Hepatocyte (in vitro differentiated cells): ENCODE data around the gene FOXG1. TPM values are rescaled to one million over a fixed set of nuclear protein-coding genes. Genes with fewer than 3 reads are reported as not detected.

ENCODE experiments used
- DNase-seq: peaks from one replicate; pipeline ENCODE4 v3.0.0-alpha.2; 2016; ENCODE audit warnings: low spot score
- H2AFZ ChIP-seq: fragments of 200-600 bp; sonication (generic); 2 replicates; pipeline ENCODE4 v1.6.0; 2016; ENCODE audit warnings: antibody characterized with exemption, mild to moderate bottlenecking
- H3K27ac ChIP-seq: fragments of 200-600 bp; sonication (generic); 2 replicates; pipeline ENCODE4 v1.5.1; 2016; ENCODE audit warnings: mild to moderate bottlenecking
- H3K27me3 ChIP-seq: fragments of 200-600 bp; sonication (generic); 2 replicates; pipeline ENCODE4 v1.6.1; 2016
- H3K36me3 ChIP-seq: fragments of 200-600 bp; sonication (generic); replicated peaks from 2 replicates; pipeline ENCODE4 v1.5.1; 2016; ENCODE audit warnings: low read depth; ENCODE audit not compliant: insufficient read depth
- H3K4me1 ChIP-seq: fragments of 200-600 bp; sonication (generic); 2 replicates; pipeline ENCODE4 v1.5.1; 2016; ENCODE audit warnings: mild to moderate bottlenecking, moderate library complexity; ENCODE audit not compliant: insufficient read depth
- H3K4me2 ChIP-seq: fragments of 200-600 bp; sonication (generic); 2 replicates; pipeline ENCODE4 v1.6.0; 2016
- H3K4me3 ChIP-seq: fragments of 200-600 bp; sonication (generic); 2 replicates; pipeline ENCODE4 v1.5.1; 2016; ENCODE audit warnings: mild to moderate bottlenecking
- H3K79me2 ChIP-seq: fragments of 200-600 bp; sonication (generic); 2 replicates; pipeline ENCODE4 v1.6.0; 2017; ENCODE audit warnings: mild to moderate bottlenecking
- H3K9me2 ChIP-seq: fragments of 200-600 bp; sonication (generic); replicated peaks from 2 replicates; pipeline ENCODE4 v1.6.0; 2017; ENCODE audit warnings: mild to moderate bottlenecking; ENCODE audit not compliant: insufficient read depth
- H3K9me3 ChIP-seq: fragments of 200-600 bp; sonication (generic); 2 replicates; pipeline ENCODE4 v1.5.1; 2016; ENCODE audit warnings: low read depth, mild to moderate bottlenecking
- H4K20me1 ChIP-seq: fragments of 200-600 bp; sonication (generic); 2 replicates; pipeline ENCODE4 v1.6.0; 2016; ENCODE audit warnings: mild to moderate bottlenecking; ENCODE audit not compliant: insufficient read depth, poor library complexity, severe bottlenecking
- CTCF ChIP-seq: fragments of 200-600 bp; sonication (generic); IDR thresholded peaks from 2 replicates; pipeline ENCODE4 v1.5.1; 2016; ENCODE audit warnings: antibody characterized with exemption, mild to moderate bottlenecking; ENCODE audit not compliant: poor library complexity
- EZH2 ChIP-seq: fragments of 200-600 bp; sonication (generic); IDR thresholded peaks from 2 replicates; pipeline ENCODE4 v1.6.1; 2016; ENCODE audit warnings: antibody characterized with exemption, mild to moderate bottlenecking, borderline replicate concordance
- EZH2phosphoT487 ChIP-seq: fragments of 200-600 bp; sonication (generic); IDR thresholded peaks from one replicate; pipeline ENCODE4 v1.6.1; 2018; ENCODE audit warnings: antibody characterized with exemption, mild to moderate bottlenecking, low read depth, moderate library complexity; ENCODE audit not compliant: unreplicated experiment, severe bottlenecking
- WGBS: methylation state at CpG from one replicate; pipeline ENCODE4 v1.1.6; 2016; ENCODE audit warnings: low lambda C conversion rate; ENCODE audit errors: missing lambda C conversion rate; 5-methylcytosine and 5-hydroxymethylcytosine counted together
- polyA plus RNA-seq: library from polyadenylated mRNA; unstranded; fragments of >200 nt; fragmentation: Nextera tagmentation; extraction: Ambion mirVana; gene quantifications from 2 replicates; pipeline ENCODE4 v1.2.1, GENCODE V29; 2016
- total RNA-seq: library from RNA; depleted of rRNA; stranded (reverse); fragments of >200 nt; gene quantifications from 2 replicates; pipeline ENCODE4 v1.2.3, GENCODE V29; 2014

The FOXG1 gene
- total and polyA plus RNA-seq, 2 experiments from 2014 or later, result not detected

GRCh38 chr14:28758885-28759652 lies 7.5 kb upstream of the FOXG1 start:
- TF ChIP-seq EZH2 (no peak), EZH2phosphoT487 (no peak), CTCF (no peak)
- 2% methylated on average over 30 of the region's 30 CpGs for WGBS
- Histone ChIP-seq H4K20me1 (no peaks in the 10 kb centered on the region), H3K27ac (no peak overlapping the region), H3K4me2 (peak overlapping the region; percentile 66), H3K9me2 (no peaks in the 10 kb centered on the region), H3K27me3 (peaks cover 97% of the 10 kb centered on the region), H2AFZ (no peak overlapping the region), H3K79me2 (no peaks in the 10 kb centered on the region), H3K4me3 (no peak overlapping the region), H3K9me3 (no peaks in the 10 kb centered on the region), H3K36me3 (no peaks in the 10 kb centered on the region), H3K4me1 (peaks cover 17% of the 10 kb centered on the region)
- DNase-seq, result no peak

- WGBS, result 2% methylated on average over 36 of the region's 36 CpGs
- H3K9me2 ChIP-seq, result no peaks in the 10 kb centered on the region
- H3K4me2 ChIP-seq, result peak overlapping the region; percentile 66
- H3K79me2 ChIP-seq, result no peaks in the 10 kb centered on the region
- H3K27me3 ChIP-seq, result peaks cover 99% of the 10 kb centered on the region
- H3K36me3 ChIP-seq, result no peaks in the 10 kb centered on the region
- DNase-seq, result no peak
- H3K4me3 ChIP-seq, result no peak overlapping the region
- no peak overlapping the region for H3K27ac ChIP-seq
- no peaks in the 10 kb centered on the region for H3K9me3 ChIP-seq
- H4K20me1 ChIP-seq, result no peaks in the 10 kb centered on the region
- no peak overlapping the region for H2AFZ ChIP-seq
- peaks cover 17% of the 10 kb centered on the region for H3K4me1 ChIP-seq
- TF ChIP-seq CTCF (no peak), EZH2phosphoT487 (peak; percentile 69), EZH2 (peak; percentile 98)
Measured at GRCh38 chr14:28759653-28760313, 6.8 kb upstream of the FOXG1 start.

GRCh38 chr14:28760431-28760996 lies 6.1 kb upstream of the FOXG1 start:
- H3K36me3 ChIP-seq, result no peaks in the 10 kb centered on the region
- no peaks in the 10 kb centered on the region for H3K9me2 ChIP-seq
- TF ChIP-seq EZH2phosphoT487 (peak; percentile 43), EZH2 (no peak)
- H2AFZ ChIP-seq, result no peak overlapping the region
- 25% methylated on average over 9 of the region's 9 CpGs for WGBS
- no peaks in the 10 kb centered on the region for H3K9me3 ChIP-seq
- H3K79me2 ChIP-seq, result no peaks in the 10 kb centered on the region
- H3K4me1 ChIP-seq, result peaks cover 17% of the 10 kb centered on the region
- no peak overlapping the region for H3K4me2 ChIP-seq
- H3K27ac ChIP-seq, result no peak overlapping the region
- H4K20me1 ChIP-seq, result no peaks in the 10 kb centered on the region
- H3K27me3 ChIP-seq, result peaks cover 99% of the 10 kb centered on the region
- H3K4me3 ChIP-seq, result no peak overlapping the region
- no peak for DNase-seq
